ENCODE results near the gene UBALD2.
"Not testable (repeated sequence)": the region's sequence is repeated elsewhere in the genome, so short reads cannot be mapped to it uniquely, and the experiment has no call there.

UBALD2 gene

DNA sequence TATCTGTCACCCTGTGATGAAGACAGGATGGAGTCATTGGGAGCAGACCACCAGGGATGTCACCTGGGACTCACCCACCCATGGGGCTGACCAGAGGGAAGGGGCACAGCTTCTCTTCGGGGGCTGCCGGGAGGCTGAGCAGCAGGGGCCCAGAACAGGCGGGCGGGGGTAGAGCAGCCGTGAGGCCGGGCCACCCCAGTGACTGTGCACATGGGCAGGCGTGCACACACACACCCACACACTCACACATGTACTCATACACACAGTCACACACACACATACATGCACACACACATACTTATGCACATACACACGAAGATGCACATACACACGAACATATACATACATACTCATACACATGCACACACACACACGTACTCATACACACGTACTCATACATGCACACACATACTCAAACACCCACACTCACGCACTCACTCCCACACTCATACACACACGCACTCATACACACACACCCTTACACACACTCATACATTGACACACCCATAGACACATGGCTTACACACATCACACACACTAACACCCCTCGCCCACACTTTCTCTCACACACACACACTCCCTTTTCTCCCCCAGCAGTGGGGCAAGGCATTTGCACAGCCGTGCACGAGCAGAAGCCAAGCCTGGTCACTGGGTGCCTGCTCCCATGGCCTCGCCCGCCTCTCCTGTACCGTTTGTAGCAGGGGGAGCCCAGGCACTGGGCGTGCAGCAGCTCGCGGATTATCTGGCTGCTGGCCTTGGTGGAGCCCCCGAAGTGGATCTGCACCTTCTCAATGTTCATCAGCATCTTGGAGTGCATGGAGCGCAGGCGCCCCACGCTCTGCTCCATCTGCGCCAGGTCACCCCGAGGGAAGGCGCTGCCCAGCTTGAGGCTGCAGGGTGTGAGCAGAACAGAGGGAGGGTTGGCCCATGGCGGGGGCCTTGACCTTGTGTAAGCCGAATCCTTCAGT lies 12.4 kb downstream of the UBALD2 start:
- DNase-seq (ENCODE audit: low read depth in 2 of 2) = no peak

DNA sequence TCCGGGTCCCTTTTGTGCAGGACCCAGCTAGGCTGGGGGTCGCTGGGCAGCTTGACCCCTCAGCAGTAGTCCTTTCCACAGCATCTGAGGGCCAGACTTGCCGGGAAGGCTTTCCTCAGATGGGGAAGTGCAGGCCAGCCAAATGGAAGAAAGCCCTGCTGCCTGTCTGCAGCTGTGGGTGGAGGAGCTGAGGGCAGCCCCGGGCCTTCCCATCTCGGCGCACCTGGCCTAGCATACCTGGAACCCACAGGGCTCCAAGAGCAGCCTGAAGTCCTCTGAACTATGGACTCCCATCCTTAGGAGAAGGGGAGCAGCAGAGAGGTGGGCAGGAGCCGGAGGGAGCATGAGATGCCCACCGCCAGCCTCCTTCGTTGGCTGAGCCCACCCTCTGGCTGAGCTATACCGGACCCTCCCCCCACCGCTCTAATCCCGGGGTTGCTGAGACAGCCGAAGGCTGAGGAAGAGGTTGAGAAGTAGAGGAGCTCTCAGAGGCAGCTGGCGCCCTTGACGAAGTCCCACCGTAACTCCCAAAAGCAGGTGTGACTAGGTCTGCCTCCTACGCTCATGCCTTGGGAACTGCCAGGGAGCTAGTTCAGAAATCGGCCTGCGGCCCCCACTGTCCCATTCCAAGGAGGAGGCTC lies 13.2 kb downstream of the UBALD2 start:
- DNase-seq (ENCODE audit: low read depth in 2 of 2) = no peak

- DNase-seq (ENCODE audit: low read depth in 2 of 2) = peak; percentile 72 to 85
These were observed 14.0 kb downstream of the UBALD2 start for GRCh38 chr17:76278952-76279741.

GRCh38 chr17:76279742-76280287 lies 14.7 kb downstream of the UBALD2 start:
- no peak for DNase-seq (ENCODE audit: low read depth in 2 of 2)

DNA sequence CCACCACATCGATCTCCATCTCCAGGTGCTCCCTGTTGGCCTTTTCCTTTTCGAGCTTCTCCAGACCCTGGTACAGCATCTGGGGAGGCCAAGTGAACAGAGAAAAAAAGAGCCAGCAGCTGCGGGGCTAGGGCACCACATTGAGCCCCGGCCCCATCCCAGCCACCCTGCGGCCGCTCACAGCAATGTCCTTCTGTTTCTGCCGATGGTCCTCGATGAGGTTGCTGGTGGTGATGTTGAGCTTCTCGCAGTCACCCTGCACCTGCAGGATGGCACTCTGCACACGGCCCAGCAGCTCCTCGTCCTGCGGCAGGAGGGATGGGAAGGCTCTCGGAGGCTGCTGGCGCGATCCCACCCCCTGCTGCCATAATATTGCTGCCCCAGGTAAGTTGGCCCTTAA lies 15.5 kb downstream of the UBALD2 start:
- no peak for DNase-seq (ENCODE audit: low read depth in 2 of 2)

GRCh38 chr17:76281573-76282371 lies 16.6 kb downstream of the UBALD2 start:
- DNase-seq (ENCODE audit: low read depth in 2 of 2) = no peak

- no peak for DNase-seq (ENCODE audit: low read depth in 2 of 2)
These were observed 27.4 kb downstream of the UBALD2 start for GRCh38 chr17:76292567-76292966.

- DNase-seq (ENCODE audit: low read depth in 2 of 2) = no peak
These were observed 28.0 kb downstream of the UBALD2 start for GRCh38 chr17:76293106-76293505.

DNA sequence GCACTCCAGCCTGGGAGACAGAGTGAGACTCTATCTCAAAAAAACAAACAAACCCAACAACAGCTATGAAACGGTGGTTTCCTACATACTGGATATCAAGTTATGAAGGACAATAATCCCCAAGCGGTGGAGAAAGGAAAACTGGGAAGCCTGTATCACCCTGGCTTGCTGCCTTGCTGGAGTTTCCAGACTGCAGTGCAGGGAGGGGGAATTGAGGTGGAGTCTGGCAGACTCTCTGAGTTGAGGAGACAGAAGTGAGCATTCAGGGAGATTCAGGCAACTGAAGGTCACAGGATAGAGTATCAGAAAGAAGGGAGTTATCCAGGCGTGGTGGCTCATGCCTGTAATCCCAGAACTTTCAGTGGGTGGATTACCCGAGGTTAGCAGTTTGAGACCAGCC lies 31.0 kb downstream of the UBALD2 start:
- DNase-seq (ENCODE audit: low read depth in 2 of 2) = no peak

DNA sequence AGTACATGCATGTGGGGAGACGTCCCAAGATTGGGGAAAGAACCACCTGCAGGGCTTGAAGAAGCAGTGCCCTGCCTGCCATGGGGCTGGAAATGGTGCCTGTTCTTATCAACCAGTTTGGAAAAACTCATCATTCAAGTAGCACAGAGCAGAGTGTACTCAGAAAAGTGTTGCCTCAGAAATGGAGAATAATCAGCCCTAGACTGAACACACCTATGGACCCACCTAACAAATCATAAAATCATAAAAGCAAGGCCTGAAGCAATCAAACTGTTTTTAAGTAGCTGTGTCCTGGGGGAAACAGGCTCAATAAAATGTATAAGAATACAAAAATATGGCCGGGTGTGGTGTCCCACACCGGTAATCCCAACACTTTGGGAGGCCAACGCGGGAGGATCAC lies 31.7 kb downstream of the UBALD2 start:
- no peak for DNase-seq (ENCODE audit: low read depth in 2 of 2)

GRCh38 chr17:76297436-76297835 lies 32.3 kb downstream of the UBALD2 start:
- DNase-seq (ENCODE audit: low read depth in 2 of 2) = no peak

- DNase-seq (ENCODE audit: low read depth in 2 of 2) = no peak
These were observed 39.3 kb downstream of the UBALD2 start for GRCh38 chr17:76304226-76305134.

DNA sequence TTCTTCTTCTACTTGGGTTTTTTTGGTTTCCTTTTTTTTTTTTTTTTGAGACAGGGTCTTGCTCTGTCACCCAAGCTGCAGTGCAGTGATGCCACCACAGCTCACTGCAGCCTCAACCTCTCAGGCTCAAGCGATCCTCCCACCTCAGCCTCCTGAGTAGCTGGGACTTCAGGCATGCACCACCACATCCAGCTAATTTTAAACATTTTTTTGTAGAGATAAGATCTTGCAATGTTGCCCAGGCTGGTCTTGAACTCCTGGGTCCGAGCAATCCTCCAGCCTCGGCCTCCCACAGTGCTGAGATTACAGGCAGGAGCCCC lies 39.9 kb downstream of the UBALD2 start:
- DNase-seq (ENCODE audit: low read depth in 2 of 2) = not testable (repeated sequence)

DNA sequence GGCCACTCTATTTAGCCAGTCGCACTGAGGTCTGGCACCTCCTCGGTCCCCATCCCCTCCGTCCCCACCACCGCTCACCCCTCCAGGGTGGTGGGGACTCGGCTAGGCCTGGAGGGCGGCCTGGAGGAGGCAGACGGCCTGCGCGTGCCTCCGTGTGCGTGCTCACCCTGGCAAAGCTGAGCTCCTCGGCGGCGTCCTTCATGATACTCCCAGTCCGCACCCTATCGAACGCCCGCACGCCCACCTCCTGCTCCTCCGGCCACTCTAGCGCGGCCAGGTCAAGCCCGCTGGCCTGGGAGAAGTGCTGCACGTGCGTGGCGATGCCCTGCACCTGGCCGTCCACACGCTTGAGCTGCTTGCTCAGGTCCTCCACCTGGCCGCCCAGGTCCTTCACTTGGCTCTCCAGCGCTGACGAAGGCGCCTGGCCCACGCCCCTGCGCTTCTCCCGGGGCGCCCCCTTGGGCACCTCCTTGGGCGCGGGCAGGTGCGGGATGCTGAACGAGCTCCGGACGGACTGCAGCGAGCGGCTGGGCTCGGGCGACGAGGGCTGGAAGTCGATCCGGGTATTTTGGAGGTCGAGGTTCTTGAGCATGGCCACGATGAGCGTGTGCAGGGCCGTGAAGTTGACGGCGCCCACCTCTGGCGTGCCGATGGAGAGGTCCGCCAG lies 42.3 kb downstream of the UBALD2 start:
- DNase-seq (ENCODE audit: low read depth in 2 of 2) = no peak

DNA sequence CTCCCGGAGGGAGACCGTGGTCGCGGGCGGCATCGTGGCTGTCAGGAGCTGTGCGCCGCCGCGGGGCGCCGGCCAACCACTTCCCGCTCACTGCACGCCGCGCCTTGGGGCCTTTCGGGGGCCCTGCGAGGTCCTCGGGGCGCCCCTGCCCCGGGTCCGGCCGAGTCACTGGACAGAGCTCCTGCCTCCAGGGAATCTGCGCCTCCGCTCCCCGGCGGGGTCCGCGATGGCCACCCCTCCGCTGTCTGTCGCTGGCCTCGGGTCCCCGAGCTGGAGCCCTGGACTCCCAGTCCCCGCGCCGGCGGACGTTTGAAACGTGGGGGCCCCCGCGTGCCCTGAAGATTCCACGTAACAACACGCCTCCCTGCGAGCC lies 42.8 kb downstream of the UBALD2 start, which contains the start of gene QRICH2:
TSS of gene QRICH2 (minus strand) at position 311 of the 373 bp plus-strand sequence. CDS start at position 33, 278 bp downstream.
- no peak for DNase-seq (ENCODE audit: low read depth in 2 of 2)

GRCh38 chr17:76309461-76309860 lies 44.3 kb downstream of the UBALD2 start:
- DNase-seq (ENCODE audit: low read depth in 2 of 2) = no peak

DNA sequence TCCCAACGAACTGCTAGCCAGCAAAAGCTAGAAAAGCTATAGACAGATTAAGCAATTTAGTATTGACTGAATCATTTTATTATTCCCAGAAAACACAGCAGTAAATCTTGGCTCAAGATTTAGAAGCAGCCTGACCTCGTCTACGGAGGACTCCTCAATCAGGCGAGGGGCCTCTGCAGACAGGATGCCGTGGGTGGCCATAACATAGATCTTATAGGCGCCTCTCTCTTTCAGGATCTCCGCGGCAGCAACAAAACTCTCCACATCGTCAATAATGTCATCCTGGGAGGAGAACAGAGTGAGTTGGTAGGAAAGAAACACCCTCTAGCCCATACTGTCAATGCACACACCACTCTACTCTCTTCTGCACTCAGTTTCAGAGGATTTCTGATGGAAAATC lies 47.6 kb downstream of the UBALD2 start:
- no peak for DNase-seq (ENCODE audit: low read depth in 2 of 2)

DNA sequence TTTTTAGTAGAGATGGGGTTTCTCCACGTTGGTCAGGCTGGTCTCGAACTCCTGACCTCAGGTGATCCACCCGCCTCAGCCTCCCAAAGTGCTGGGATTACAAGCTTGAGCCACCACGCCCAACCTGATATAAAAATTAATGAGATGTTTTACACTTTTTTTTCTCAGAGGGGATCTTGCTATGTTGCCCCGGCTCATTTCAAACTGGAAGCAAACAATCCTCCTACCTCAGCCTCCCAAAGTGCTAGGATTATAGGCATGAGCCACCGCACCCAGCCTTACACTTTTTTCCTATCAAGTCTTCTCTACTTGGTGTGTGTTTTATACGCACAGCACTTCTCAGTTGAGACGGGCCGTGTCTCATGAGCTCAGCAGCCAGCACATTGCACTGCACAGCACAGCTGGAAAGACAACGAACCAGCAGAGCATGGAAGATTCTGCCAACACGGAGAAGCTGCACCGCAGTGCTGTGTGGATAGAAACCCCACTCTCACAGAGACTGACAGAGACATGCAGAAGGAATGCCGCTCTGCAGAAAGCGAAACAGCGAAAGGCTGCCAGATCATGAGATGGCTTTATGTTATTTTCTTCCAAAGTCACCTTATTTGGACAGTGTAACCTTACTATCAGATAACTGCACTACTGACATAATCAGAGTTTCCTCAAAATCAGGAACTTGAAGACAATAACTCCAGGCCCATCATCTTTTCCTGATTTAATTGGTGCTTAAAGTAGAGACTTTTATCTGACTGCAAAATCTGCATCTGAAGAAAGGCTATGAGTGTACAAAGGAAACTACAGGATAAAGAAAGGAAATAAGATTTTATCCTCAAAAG lies 49.5 kb downstream of the UBALD2 start:
- DNase-seq (ENCODE audit: low read depth in 2 of 2) = no peak

DNA sequence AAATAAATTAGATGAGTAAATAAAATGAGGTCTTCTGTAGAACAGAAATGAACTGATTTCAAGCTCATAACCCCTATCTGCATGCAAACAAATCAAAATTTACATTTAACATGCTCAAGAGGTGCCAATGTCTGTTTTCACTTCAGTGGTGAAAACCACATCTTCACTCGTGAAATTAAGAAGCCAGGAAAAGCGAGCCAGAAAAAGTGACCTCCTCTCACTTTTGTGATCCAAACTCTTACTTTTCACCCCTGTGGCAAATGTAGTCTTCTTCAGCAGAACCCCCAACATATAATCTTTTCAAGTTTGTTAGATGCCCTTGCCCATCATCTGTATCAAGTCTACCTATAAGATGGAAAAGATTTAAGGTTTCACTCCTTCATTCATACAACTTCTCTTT lies 52.4 kb downstream of the UBALD2 start:
- DNase-seq (ENCODE audit: low read depth in 2 of 2) = no peak
